Mucosa of stomach (tissue), 1 donor: ENCODE results near the gene GALNT17.

Source experiments
- H3K27me3 ChIP-seq: one replicate; pipeline ENCODE4 v1.7.0; 2013; ENCODE audit warnings: mild to moderate bottlenecking, low read length; ENCODE audit not compliant: control insufficient read depth, insufficient read depth
- H3K36me3 ChIP-seq: one replicate; pipeline ENCODE4 v1.7.0; 2013; ENCODE audit warnings: low read length; ENCODE audit not compliant: control insufficient read depth, insufficient read depth
- H3K4me1 ChIP-seq: one replicate; pipeline ENCODE4 v1.7.0; 2013; ENCODE audit warnings: mild to moderate bottlenecking, low read length; ENCODE audit not compliant: control insufficient read depth, insufficient read depth
- H3K4me3 ChIP-seq: one replicate; pipeline ENCODE4 v1.7.0; 2013; ENCODE audit warnings: low read length
- H3K9ac ChIP-seq: one replicate; pipeline ENCODE4 v1.7.0; 2013; ENCODE audit warnings: mild to moderate bottlenecking, low read length, moderate library complexity
- H3K9me3 ChIP-seq: one replicate; pipeline ENCODE4 v1.7.0; 2013; ENCODE audit warnings: mild to moderate bottlenecking, low read length, moderate library complexity; ENCODE audit not compliant: control insufficient read depth
- donor health status: Pancreatic carcinoma.

GALNT17 gene

DNA sequence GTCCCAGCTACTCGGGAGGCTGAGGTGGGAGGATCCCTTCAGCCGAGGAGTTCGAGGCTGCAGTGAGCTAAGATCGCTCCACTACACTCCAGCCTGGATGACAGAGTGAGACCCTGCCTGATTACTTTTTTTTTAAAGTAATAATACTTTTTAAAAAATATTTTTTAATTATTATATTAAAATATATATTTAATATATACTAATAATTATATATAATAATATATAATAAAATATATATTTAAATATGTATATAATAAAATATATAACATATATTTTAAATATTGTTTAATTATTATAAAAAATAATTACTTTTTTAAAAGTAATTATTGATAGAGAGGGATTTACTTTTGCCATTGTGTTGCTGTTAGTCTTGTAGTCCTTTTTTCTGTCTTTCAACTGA is 169.2 kb downstream of the GALNT17 start:
- no peaks in the 10 kb centered on the region for H3K4me1 ChIP-seq
- no peak overlapping the region for H3K9ac ChIP-seq
- H3K36me3 ChIP-seq: no peaks in the 10 kb centered on the region
- H3K4me3 ChIP-seq: no peak overlapping the region
- no peaks in the 10 kb centered on the region for H3K9me3 ChIP-seq
- H3K27me3 ChIP-seq: no peaks in the 10 kb centered on the region

- Histone ChIP-seq H3K4me1 (no peaks in the 10 kb centered on the region), H3K4me3 (no peak overlapping the region), H3K9me3 (no peaks in the 10 kb centered on the region), H3K9ac (no peak overlapping the region), H3K27me3 (no peaks in the 10 kb centered on the region), H3K36me3 (no peaks in the 10 kb centered on the region)
Observed at GRCh38 chr7:71303566-71303965, 171.6 kb downstream of the GALNT17 start.

DNA sequence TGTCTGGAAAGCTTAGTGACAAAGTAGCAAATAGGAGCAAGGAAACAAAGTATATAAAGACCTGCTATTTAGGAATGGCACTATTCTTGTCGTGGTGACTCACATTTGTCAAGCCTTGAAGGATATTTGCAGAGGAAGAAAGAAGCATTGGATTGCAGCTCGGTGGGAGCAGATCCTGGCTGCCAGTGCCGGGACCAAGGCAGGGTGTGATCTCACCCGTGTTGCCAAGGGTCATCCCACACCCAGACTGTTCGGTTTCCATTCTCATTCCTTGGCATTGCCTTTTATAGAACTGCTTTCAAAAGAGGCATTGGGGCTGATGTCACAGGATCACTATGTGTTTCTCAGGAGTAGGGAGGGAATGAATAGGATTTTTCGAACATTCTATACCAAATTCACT is 176.2 kb downstream of the GALNT17 start:
- Histone ChIP-seq H3K9me3 (no peaks in the 10 kb centered on the region), H3K4me1 (no peaks in the 10 kb centered on the region), H3K4me3 (no peak overlapping the region), H3K27me3 (no peaks in the 10 kb centered on the region), H3K36me3 (no peaks in the 10 kb centered on the region), H3K9ac (no peak overlapping the region)

DNA sequence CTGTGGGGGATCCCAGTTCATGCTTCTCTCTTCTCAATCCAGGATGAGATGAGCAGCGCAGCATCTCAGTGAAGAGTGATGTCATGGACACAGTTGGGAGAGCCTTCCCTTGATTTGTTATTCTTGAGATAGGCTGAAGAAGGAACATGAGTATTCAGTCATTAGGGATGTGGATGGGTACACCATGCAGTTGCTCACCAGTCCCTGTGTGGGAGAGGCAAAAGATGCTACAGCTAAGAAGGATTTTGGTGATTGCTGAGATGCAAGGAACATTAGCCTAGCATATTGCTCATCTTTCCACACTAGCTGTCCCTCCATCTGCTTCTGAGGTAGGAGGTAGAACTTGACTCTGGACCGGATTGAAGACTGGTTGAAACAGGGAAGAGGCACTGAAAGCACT is 179.6 kb downstream of the GALNT17 start:
- no peak overlapping the region for H3K9ac ChIP-seq
- no peaks in the 10 kb centered on the region for H3K4me1 ChIP-seq
- no peaks in the 10 kb centered on the region for H3K27me3 ChIP-seq
- H3K4me3 ChIP-seq: no peak overlapping the region
- H3K36me3 ChIP-seq: no peaks in the 10 kb centered on the region
- no peaks in the 10 kb centered on the region for H3K9me3 ChIP-seq

DNA sequence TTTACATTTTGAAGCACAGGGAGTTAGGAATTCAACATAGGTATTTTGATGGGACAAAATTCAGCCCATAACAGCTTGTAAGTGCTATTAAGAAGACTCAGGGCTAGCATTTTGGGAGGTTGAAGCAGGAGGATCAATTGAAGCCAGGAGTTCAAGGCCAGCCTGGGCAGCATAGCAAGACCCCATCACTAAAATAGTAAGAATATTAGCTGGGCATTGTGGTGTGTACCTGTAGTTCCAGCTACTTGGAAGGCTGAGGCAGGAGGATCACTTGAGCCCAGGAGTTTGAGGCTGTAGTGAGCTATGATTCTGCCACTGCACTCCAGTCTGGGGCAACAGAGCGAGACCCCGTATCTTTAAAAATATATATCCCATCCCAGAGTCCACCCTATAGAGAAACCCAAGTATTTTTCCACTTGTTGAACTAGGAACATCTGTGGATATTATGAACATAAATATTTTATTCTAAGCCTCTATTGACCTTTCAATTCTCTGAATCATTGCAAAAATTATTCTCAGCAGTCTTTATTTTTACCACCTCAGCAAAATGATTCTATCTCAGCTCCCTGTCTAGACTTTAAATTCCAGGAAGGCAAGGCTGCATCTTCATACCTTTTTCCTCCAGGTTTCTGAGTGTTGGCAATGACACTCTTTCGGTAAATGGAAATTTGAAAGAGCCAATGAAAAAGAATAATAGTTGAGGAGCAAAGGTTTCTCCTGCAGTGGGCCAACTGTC is 181.0 kb downstream of the GALNT17 start:
- Histone ChIP-seq H3K27me3 (no peaks in the 10 kb centered on the region), H3K9me3 (no peaks in the 10 kb centered on the region)

GRCh38 chr7:71313553-71313952 is 181.6 kb downstream of the GALNT17 start:
- Histone ChIP-seq H3K9me3 (no peaks in the 10 kb centered on the region), H3K4me1 (no peaks in the 10 kb centered on the region), H3K36me3 (no peaks in the 10 kb centered on the region), H3K4me3 (no peak overlapping the region), H3K27me3 (no peaks in the 10 kb centered on the region), H3K9ac (no peak overlapping the region)

More for the DNA sequence above, 181.0 kb downstream of the GALNT17 start:
- Histone ChIP-seq H3K4me3 (no peak overlapping the region), H3K4me1 (no peaks in the 10 kb centered on the region), H3K9ac (no peak overlapping the region), H3K36me3 (no peaks in the 10 kb centered on the region)

DNA sequence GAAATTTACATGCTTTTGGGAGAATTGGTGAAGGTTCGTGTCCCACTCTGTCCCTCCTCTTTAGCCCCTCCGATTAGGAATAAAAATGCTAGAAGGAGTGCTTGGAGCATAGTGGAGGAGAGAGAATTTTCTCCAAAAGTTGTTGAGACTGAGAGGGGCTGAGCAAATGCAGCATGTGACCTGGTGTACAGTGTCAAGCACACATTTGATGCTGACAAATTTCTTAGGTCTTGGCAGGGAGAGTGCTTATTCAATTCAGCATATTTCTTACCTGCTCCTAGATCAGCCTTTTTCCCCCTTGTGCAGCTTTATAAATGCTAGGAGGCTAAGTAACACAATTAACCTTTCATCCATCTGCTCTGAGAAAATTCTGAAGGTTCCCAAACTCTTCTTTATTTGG is 189.0 kb downstream of the GALNT17 start:
- Histone ChIP-seq H3K9me3 (no peaks in the 10 kb centered on the region), H3K9ac (no peak overlapping the region), H3K36me3 (no peaks in the 10 kb centered on the region), H3K4me1 (no peaks in the 10 kb centered on the region), H3K4me3 (no peak overlapping the region), H3K27me3 (no peaks in the 10 kb centered on the region)

DNA sequence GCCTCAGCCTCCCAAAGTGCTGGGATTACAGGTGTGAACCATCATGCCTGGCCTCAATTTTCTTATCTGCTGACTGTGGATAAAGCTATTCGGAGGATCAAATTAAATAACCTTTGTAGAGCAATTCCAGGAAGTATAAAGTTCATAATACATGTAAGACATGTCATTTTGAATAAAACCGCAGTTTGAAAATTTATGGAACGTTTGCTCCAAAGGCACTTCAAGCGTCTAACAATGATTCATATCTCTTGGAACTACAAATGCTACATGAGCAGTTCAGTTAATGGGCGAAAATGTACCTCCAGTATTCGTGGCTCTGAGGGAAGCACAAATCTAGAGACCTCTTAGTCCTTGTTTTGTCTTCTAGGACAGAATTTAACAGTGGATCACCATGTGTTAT is 190.3 kb downstream of the GALNT17 start:
- no peaks in the 10 kb centered on the region for H3K9me3 ChIP-seq
- H3K4me1 ChIP-seq: no peaks in the 10 kb centered on the region
- H3K27me3 ChIP-seq: no peaks in the 10 kb centered on the region

GRCh38 chr7:71323726-71324125 is 191.8 kb downstream of the GALNT17 start:
- Histone ChIP-seq H3K36me3 (no peaks in the 10 kb centered on the region), H3K9me3 (no peaks in the 10 kb centered on the region), H3K4me3 (no peak overlapping the region), H3K9ac (no peak overlapping the region), H3K4me1 (no peaks in the 10 kb centered on the region), H3K27me3 (no peaks in the 10 kb centered on the region)

More for the DNA sequence above, 190.3 kb downstream of the GALNT17 start:
- Histone ChIP-seq H3K36me3 (no peaks in the 10 kb centered on the region), H3K4me3 (no peak overlapping the region), H3K9ac (no peak overlapping the region)

GRCh38 chr7:71325151-71325550 is 193.2 kb downstream of the GALNT17 start:
- Histone ChIP-seq H3K9ac (no peak overlapping the region), H3K9me3 (no peaks in the 10 kb centered on the region), H3K4me1 (no peaks in the 10 kb centered on the region), H3K27me3 (no peaks in the 10 kb centered on the region), H3K36me3 (no peaks in the 10 kb centered on the region), H3K4me3 (no peak overlapping the region)

DNA sequence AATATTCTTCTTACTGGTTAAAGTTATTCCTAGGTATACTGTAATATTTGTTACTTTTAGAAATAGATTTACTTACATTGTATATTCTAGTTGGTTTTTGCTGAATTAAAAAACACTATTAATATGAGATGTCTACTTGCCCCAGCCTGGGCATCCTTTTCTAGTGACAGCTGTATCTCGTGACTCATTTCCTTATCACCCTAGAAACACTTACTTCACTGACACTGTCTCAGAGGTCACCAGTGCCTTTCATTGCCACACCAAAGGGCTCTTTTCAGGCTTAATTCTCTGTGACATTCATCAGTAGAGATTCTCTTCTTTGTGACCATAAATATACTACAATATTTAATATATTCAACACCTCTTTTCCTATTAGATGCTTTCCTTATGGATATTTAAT is 194.7 kb downstream of the GALNT17 start:
- Histone ChIP-seq H3K4me1 (no peaks in the 10 kb centered on the region), H3K36me3 (no peaks in the 10 kb centered on the region), H3K27me3 (no peaks in the 10 kb centered on the region), H3K9me3 (no peaks in the 10 kb centered on the region), H3K9ac (no peak overlapping the region), H3K4me3 (no peak overlapping the region)

DNA sequence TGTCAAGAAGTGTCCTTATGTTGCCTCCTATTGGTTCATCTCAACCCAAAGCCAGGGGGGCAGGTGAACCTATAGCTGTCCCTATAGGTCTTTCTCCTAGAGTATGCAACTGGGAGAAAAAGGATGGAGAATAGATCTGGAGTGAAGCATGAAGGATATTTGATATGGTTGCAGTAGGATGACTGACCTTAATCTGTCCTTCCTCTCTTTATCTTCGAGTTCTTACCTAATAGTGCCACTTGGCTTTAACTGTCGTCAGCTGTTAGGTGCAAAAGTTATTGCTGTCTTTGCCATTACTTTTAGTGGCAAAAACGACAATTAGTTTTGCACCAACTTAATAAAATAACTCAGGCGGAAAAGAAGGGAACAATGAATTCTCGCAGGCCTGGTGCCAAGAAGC is 196.0 kb downstream of the GALNT17 start:
- Histone ChIP-seq H3K9me3 (no peaks in the 10 kb centered on the region), H3K4me3 (no peak overlapping the region), H3K27me3 (no peaks in the 10 kb centered on the region), H3K9ac (no peak overlapping the region), H3K4me1 (no peaks in the 10 kb centered on the region), H3K36me3 (no peaks in the 10 kb centered on the region)
